AG04449 (cell line): ENCODE data around the gene CSNK2A1.

Experiments used
- CTCF ChIA-PET: fragments of 350-600 bp; formaldehyde crosslinking; extraction: SDS; loops from one replicate; lab custom pipeline; 2021; ENCODE audit warnings: antibody characterized with exemption; lab: Yijun Ruan, JAX
- POLR2A ChIA-PET: fragments of 400-600, 350-600 bp; formaldehyde crosslinking; extraction: SDS; loops from one replicate; lab custom pipeline; 2020; ENCODE audit warnings: antibody characterized with exemption, inconsistent platforms; lab: Yijun Ruan, JAX
- DNase-seq: peaks from one replicate; pipeline ENCODE4 v3.0.0-alpha.2; 2010; ENCODE audit warnings: low read depth, low spot score
- H3K4me3 ChIP-seq: 2 replicates; pipeline ENCODE4 v1.5.1; 2011; ENCODE audit warnings: low read depth, mild to moderate bottlenecking, control low read depth, low read length
- TF ChIP-seq, protein P1 (sequence below): IDR thresholded peaks from one replicate; pipeline ENCODE4 v1.5.1; 2011; ENCODE audit warnings: mild to moderate bottlenecking, moderate library complexity, low read length, control low read depth, inconsistent platforms; ENCODE audit not compliant: insufficient read depth; ENCODE audit errors: missing control alignments

The CSNK2A1 gene

GRCh38 chr20:496126-496696, 47.4 kb downstream of the CSNK2A1 start:
- CTCF ChIA-PET, result interaction anchor here (1.2 to 4.2 kb wide), 2 partner anchors 12 to 142 kb away, joined by 3 to 17 read pairs; no protein-coding TSS in a partner anchor
- H3K4me3 ChIP-seq, result no peak overlapping the region
- POLR2A ChIA-PET, result no interaction called here
- TF ChIP-seq, protein P1, sequence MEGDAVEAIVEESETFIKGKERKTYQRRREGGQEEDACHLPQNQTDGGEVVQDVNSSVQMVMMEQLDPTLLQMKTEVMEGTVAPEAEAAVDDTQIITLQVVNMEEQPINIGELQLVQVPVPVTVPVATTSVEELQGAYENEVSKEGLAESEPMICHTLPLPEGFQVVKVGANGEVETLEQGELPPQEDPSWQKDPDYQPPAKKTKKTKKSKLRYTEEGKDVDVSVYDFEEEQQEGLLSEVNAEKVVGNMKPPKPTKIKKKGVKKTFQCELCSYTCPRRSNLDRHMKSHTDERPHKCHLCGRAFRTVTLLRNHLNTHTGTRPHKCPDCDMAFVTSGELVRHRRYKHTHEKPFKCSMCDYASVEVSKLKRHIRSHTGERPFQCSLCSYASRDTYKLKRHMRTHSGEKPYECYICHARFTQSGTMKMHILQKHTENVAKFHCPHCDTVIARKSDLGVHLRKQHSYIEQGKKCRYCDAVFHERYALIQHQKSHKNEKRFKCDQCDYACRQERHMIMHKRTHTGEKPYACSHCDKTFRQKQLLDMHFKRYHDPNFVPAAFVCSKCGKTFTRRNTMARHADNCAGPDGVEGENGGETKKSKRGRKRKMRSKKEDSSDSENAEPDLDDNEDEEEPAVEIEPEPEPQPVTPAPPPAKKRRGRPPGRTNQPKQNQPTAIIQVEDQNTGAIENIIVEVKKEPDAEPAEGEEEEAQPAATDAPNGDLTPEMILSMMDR, result no peak
- DNase-seq, result no peak

- no peak overlapping the region for H3K4me3 ChIP-seq
- TF ChIP-seq, protein P1, result no peak
- ChIA-PET POLR2A (no interaction called here), CTCF (interaction anchor here (1.3 to 4.2 kb wide), 4 partner anchors 9 to 162 kb away, joined by 4 to 17 read pairs (median 7); no protein-coding TSS in a partner anchor)
- DNase-seq, result no peak
Observed at GRCh38 chr20:492159-492558, 51.4 kb downstream of the CSNK2A1 start.

GRCh38 chr20:487655-488054, 55.9 kb downstream of the CSNK2A1 start:
- POLR2A ChIA-PET, result no interaction called here
- CTCF ChIA-PET, result interaction anchor here (1.2 to 2.9 kb wide), 3 partner anchors 9 to 133 kb away, joined by 3 to 12 read pairs (median 7); no protein-coding TSS in a partner anchor
- TF ChIP-seq, protein P1, result no peak

DNA sequence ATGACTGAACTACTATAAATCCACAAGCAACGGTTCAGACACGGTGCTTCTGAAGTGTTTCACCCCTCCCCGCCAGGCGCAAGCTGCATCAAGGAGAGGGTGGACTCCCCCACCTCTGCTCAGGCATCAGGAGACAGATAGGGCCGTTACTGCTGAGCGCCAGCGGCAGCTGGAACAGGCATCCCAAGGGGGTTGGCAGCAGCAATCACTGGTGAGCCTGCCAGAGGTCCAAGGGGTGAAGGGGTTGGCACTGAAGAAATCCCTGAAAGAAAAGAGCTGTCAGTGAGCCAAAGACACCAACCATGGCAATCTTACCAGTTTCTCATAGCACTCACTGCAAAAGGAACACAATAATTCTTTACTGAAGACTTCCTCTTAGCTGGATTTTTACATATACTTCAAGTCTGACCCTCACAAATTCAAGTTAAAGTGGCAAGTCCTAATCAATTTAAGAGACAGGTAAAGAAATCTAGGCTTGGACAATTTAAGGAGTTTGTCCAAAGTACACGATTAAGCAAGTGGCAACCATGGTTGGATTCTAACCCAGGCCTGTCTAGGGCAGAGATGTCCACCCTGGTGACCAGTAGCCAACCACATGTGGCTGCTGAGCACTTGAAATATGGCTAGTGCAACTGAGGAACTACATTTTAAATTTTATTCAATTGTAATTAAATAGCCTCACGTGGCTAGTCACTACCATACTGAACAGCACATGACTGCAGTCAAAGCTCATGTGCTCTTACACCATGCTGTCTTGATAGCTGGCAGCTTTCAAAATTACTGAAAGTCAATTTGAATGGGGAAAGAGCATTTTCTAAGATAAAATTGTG, 59.6 kb downstream of the CSNK2A1 start:
- POLR2A ChIA-PET, result no interaction called here
- TF ChIP-seq, protein P1, result no peak
- no peak for DNase-seq
- H3K4me3 ChIP-seq, result no peak overlapping the region
- CTCF ChIA-PET, result interaction anchor here (1.1 to 5.8 kb wide), 3 partner anchors 8 to 130 kb away, joined by 3 to 48 read pairs (median 10); no protein-coding TSS in a partner anchor

More at GRCh38 chr20:487655-488054, 55.9 kb downstream of the CSNK2A1 start:
- DNase-seq, result no peak
- no peak overlapping the region for H3K4me3 ChIP-seq

- POLR2A ChIA-PET, result no interaction called here
- no peak overlapping the region for H3K4me3 ChIP-seq
- DNase-seq, result no peak
- CTCF ChIA-PET, result interaction anchor here (1.1 to 5.8 kb wide), 4 partner anchors 11 to 127 kb away, joined by 3 to 48 read pairs (median 6); no protein-coding TSS in a partner anchor
- TF ChIP-seq, protein P1, result no peak
Observed at GRCh38 chr20:481167-481566, 62.4 kb downstream of the CSNK2A1 start.

DNA sequence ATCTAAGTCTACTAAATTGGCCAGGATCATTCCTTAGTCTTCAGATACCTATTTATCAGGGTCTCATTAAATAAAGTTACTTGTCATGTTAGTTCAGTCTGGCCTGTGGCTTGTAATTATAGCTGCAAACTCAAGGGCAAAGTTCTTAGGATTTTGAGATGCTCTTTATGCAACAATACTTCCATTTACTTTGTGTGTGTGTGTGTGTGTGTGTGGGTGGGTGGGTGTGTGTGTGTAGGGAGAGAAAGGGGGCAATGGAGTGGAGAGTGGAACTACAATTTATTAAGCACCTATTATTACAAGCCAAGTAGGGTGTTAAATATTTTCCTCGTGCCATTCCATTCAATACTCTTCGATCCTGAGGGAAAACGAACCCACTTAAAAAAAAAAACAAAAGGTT, 63.5 kb downstream of the CSNK2A1 start:
- no peak for DNase-seq
- CTCF ChIA-PET, result interaction anchor here (0.6 to 5.2 kb wide), 17 partner anchors 8 to 259 kb away, joined by 3 to 142 read pairs (median 5); partner anchors contain the start of gene TBC1D20
- POLR2A ChIA-PET, result no interaction called here
- TF ChIP-seq, protein P1, result no peak
- no peak overlapping the region for H3K4me3 ChIP-seq
